ENCODE data around the gene TECTA. TPM values are rescaled to one million over a fixed set of nuclear protein-coding genes. Genes with fewer than 3 reads are reported as not detected.

TECTA gene
- total RNA-seq, 6 experiments from 2014 or later, result 0.11 to 0.40 (median 0.16) TPM

GRCh38 chr11:121117788-121118187 lies 16.7 kb downstream of the TECTA start:
- no peak overlapping the region for H3K27ac Mint-ChIP-seq
- H3K27me3 Mint-ChIP-seq (ENCODE audit: insufficient read depth), result peaks cover 3% of the 10 kb centered on the region; the same call in 1 of the 2 replicates
- no peak for TF ChIP-seq CTCF (IDR thresholded peaks at IDR 0.05)
- no peak for DNase-seq
- no peaks in the 10 kb centered on the region for H3K36me3 Mint-ChIP-seq (ENCODE audit: low read depth)
- H3K4me1 Mint-ChIP-seq (ENCODE audit: low read depth), result no peaks in the 10 kb centered on the region
- no peak overlapping the region for H3K4me3 Mint-ChIP-seq
- peaks cover 11% of the 10 kb centered on the region for H3K9me3 Mint-ChIP-seq

- no peaks in the 10 kb centered on the region; the same call in none of the 2 replicates for H3K27me3 Mint-ChIP-seq (ENCODE audit: insufficient read depth)
- 0 out of 2 replicates have a peak, but pooled peaks cover 8% of the 10 kb centered on the region for H3K36me3 Mint-ChIP-seq (ENCODE audit: low read depth)
- DNase-seq, result no peak
- no peak overlapping the region for H3K27ac Mint-ChIP-seq
- H3K4me1 Mint-ChIP-seq (ENCODE audit: low read depth), result no peaks in the 10 kb centered on the region
- H3K9me3 Mint-ChIP-seq, result peaks cover 27% of the 10 kb centered on the region
- peak; percentile 24; the same call in 1 of the 2 replicates for TF ChIP-seq CTCF (IDR thresholded peaks at IDR 0.05)
- H3K4me3 Mint-ChIP-seq, result no peak overlapping the region
Measured at GRCh38 chr11:121119440-121119839, 18.4 kb downstream of the TECTA start.

GRCh38 chr11:121122328-121122727 lies 21.3 kb downstream of the TECTA start:
- no peak overlapping the region for H3K4me3 Mint-ChIP-seq
- TF ChIP-seq CTCF (IDR thresholded peaks at IDR 0.05), result no peak
- no peak overlapping the region for H3K27ac Mint-ChIP-seq
- H3K4me1 Mint-ChIP-seq (ENCODE audit: low read depth), result no peaks in the 10 kb centered on the region
- DNase-seq, result no peak
- H3K36me3 Mint-ChIP-seq (ENCODE audit: low read depth), result 0 out of 2 replicates have a peak, but pooled peaks cover 8% of the 10 kb centered on the region
- peaks cover 28% of the 10 kb centered on the region for H3K9me3 Mint-ChIP-seq
- H3K27me3 Mint-ChIP-seq (ENCODE audit: insufficient read depth), result peaks cover 3% of the 10 kb centered on the region

- no peak for DNase-seq
- Mint-ChIP-seq H3K27me3 (ENCODE audit: insufficient read depth) (peaks cover 5% of the 10 kb centered on the region), H3K9me3 (peaks cover 29% of the 10 kb centered on the region), H3K4me1 (ENCODE audit: low read depth) (no peaks in the 10 kb centered on the region), H3K4me3 (no peak overlapping the region), H3K36me3 (ENCODE audit: low read depth) (0 out of 2 replicates have a peak, but pooled peaks cover 8% of the 10 kb centered on the region), H3K27ac (no peak overlapping the region)
- TF ChIP-seq CTCF (IDR thresholded peaks at IDR 0.05), result no peak
Measured at GRCh38 chr11:121123496-121124069, 22.5 kb downstream of the TECTA start.

GRCh38 chr11:121127809-121128208 lies 26.8 kb downstream of the TECTA start:
- peaks cover 5% of the 10 kb centered on the region for H3K27me3 Mint-ChIP-seq (ENCODE audit: insufficient read depth)
- DNase-seq, result no peak
- H3K4me1 Mint-ChIP-seq (ENCODE audit: low read depth), result peaks cover 10% of the 10 kb centered on the region; the same call in 1 of the 2 replicates
- no peak overlapping the region for H3K27ac Mint-ChIP-seq
- H3K36me3 Mint-ChIP-seq (ENCODE audit: low read depth), result 0 out of 2 replicates have a peak, but pooled peaks cover 8% of the 10 kb centered on the region
- no peak for TF ChIP-seq CTCF (IDR thresholded peaks at IDR 0.05)
- H3K4me3 Mint-ChIP-seq, result no peak overlapping the region
- peaks cover 28% of the 10 kb centered on the region for H3K9me3 Mint-ChIP-seq

All from HFFc6 (cell line).